HepG2 (cell line): ENCODE data around the gene PCSK2.

ENCODE experiments used
- FOSL1 ChIP-seq: sonication (generic); formaldehyde crosslinking; IDR thresholded peaks from 2 replicates; pipeline ENCODE4 v1.9.0; 2021; ENCODE audit warnings: missing genetic modification reagents, borderline replicate concordance
- HCFC1 ChIP-seq: fragments of 150-350 bp; IDR thresholded peaks from 2 replicates; pipeline ENCODE4 v1.6.1; 2014; ENCODE audit warnings: low read depth, low read length
- POLR2A ChIP-seq, 2 experiments: IDR thresholded peaks; 2 replicates each; pipeline ENCODE4 v1.6.1; 2011; ENCODE audit warnings: low read depth in 2 of 2, low read length in 2 of 2, mild to moderate bottlenecking in 1 of 2, moderate library complexity in 1 of 2; ENCODE audit not compliant: insufficient read depth in 1 of 2

DNA sequence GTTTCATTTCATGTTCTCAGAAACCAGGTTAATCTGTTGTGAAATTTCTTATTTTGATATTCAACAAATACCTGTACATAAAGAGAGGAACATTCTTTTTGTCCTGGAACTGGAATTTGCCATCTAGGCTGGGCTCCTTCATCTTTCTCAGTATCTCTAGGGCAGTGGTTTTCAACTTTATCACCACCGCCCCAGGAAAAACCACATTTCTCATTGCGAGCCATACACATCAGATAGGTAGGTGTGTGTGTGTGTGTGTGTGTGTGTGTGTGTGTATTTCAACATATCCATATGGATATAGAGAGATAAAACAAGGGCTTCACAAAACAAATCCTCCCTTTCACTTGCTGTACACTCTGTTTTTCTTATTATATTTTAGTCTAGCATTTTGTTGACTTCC is 280.2 kb downstream of the PCSK2 start:
- TF ChIP-seq HCFC1 = no peak
- no peak for TF ChIP-seq POLR2A (IDR thresholded peaks at IDR 0.05; ENCODE audit: insufficient read depth in 1 of 2, low read depth in 2 of 2, low read length in 2 of 2)
- no peak for TF ChIP-seq FOSL1 (CRISPR knock-in tag)
